ENCODE data around the gene RNF130. TPM values are rescaled to one million over a fixed set of nuclear protein-coding genes. Genes with fewer than 3 reads are reported as not detected.

RNF130 gene
- total and polyA plus RNA-seq, 9 of the 15 experiments (the other 6 are each of a cell fraction or from before 2014, with no cell fraction given) = 5.8 to 39.4 (median 27.1) TPM

- Histone ChIP-seq H3K79me2 (ENCODE audit: control insufficient read depth, insufficient read depth, low read length) (peaks cover 38% of the 10 kb centered on the region), H2AFZ (ENCODE audit: low read depth, low read length) (peak overlapping the region; percentile 86), H3K36me3 (ENCODE audit: control insufficient read depth, insufficient read depth, low read length) (no peaks in the 10 kb centered on the region), H3K4me3 (peak overlapping the region; percentile 59), H3K4me1 (replicated peaks in 1 of 2; ENCODE audit: control insufficient read depth in 2 of 2, insufficient read depth in 2 of 2, low read length in 2 of 2) (peaks cover 19 to 34% of the 10 kb centered on the region in 2 experiments), H3K9me3 (replicated peaks; ENCODE audit: control insufficient read depth, insufficient read depth, low read depth, low read length) (peaks cover 4% of the 10 kb centered on the region; the same call in 1 of the 2 replicates), H3K9me1 (ENCODE audit: control insufficient read depth, insufficient read depth, low read length) (peaks cover 3% of the 10 kb centered on the region), H3K27me3 (ENCODE audit: control insufficient read depth in 2 of 2, insufficient read depth in 2 of 2, low read length in 2 of 2) (no peaks in the 10 kb centered on the region), H3K27ac (ENCODE audit: extremely low read depth, low read depth, low read length) (peak overlapping the region; percentile 55; the same call in 2 of the 3 replicates), H3K4me2 (ENCODE audit: insufficient read depth, low read length) (peak overlapping the region; percentile 81), H3K9ac (ENCODE audit: insufficient read depth in 1 of 2, low read depth in 2 of 2, low read length in 2 of 2) (peak overlapping the region; percentile 55 to 90), H4K20me1 (replicated peaks; ENCODE audit: control insufficient read depth, insufficient read depth, low read length) (0 out of 2 replicates have a peak, but pooled peaks cover 8% of the 10 kb centered on the region)
- CTCF ChIA-PET (ENCODE audit: low intra/inter-chr PET ratio) = no interaction called here
- no TSS peak for BruUV-seq (replicated peaks)
- WGBS (ENCODE audit: insufficient coverage, low coverage, missing lambda C conversion rate) = 1% methylated on average over 39 of the region's 48 CpGs
- POLR2A ChIA-PET = interaction anchor here (0.6 kb wide), 1 partner anchor 51 kb away, joined by 3 read pairs; no protein-coding TSS in a partner anchor
- peak; percentile 74 for ATAC-seq
- FAIRE-seq = peak; percentile 74
- intact Hi-C loops (cut with micrococcal nuclease) (loop anchor here (5.0 kb wide), 1 partner anchor 84 kb away; no protein-coding TSS in a partner anchor), in situ Hi-C loops (cut with MboI) (no loop called here)
- DNase-seq (ENCODE audit: extremely low read depth in 1 of 4, low spot score in 3 of 4) = peak in 2 of 4 experiments; percentile 37 to 44
- TF ChIP-seq NR2F6 (CRISPR knock-in tag; IDR thresholded peaks at IDR 0.05) (no peak), RB1 (IDR thresholded peaks at IDR 0.05; ENCODE audit: low read depth) (0 out of 2 replicates have a peak, but pooled peaks have one; percentile 40), ERF (CRISPR knock-in tag; IDR thresholded peaks at IDR 0.05) (0 out of 2 replicates have a peak, but pooled peaks have one; percentile 64), SFPQ (IDR thresholded peaks at IDR 0.05; ENCODE audit: low read depth, low read length) (no peak), SMARCE1 (IDR thresholded peaks at IDR 0.05) (no peak), TEAD1 (CRISPR knock-in tag; IDR thresholded peaks at IDR 0.05) (no peak), ATF4 (CRISPR knock-in tag; IDR thresholded peaks at IDR 0.05) (no peak), ZNF507 (tag; conservative IDR thresholded peaks at IDR 0.05) (no peak), RCOR1 (IDR thresholded peaks at IDR 0.05; ENCODE audit: borderline replicate concordance in 1 of 2, low read depth in 2 of 2, low read length in 2 of 2) (peak in 1 of 2 experiments; percentile 32; a peak in 1 of 4 replicates), PRDM10 (IDR thresholded peaks at IDR 0.05; ENCODE audit: partially characterized antibody) (no peak), FOXP4 (CRISPR knock-in tag; IDR thresholded peaks at IDR 0.05; ENCODE audit: borderline replicate concordance) (peak; percentile 56; the same call in 1 of the 2 replicates)
These were observed 616 bp downstream of the RNF130 start for GRCh38 chr5:180070756-180071530.
